GM19025 (cell line): ENCODE measurements around the gene POLRMT.

Experiments
- ATAC-seq: cut with Tn5 transposase; IDR thresholded peaks from one replicate; pipeline ENCODE4 v1.9.1; 2021; ENCODE audit warnings: mild to moderate bottlenecking, low read depth, moderate library complexity; ENCODE audit not compliant: unreplicated experiment

POLRMT gene

DNA sequence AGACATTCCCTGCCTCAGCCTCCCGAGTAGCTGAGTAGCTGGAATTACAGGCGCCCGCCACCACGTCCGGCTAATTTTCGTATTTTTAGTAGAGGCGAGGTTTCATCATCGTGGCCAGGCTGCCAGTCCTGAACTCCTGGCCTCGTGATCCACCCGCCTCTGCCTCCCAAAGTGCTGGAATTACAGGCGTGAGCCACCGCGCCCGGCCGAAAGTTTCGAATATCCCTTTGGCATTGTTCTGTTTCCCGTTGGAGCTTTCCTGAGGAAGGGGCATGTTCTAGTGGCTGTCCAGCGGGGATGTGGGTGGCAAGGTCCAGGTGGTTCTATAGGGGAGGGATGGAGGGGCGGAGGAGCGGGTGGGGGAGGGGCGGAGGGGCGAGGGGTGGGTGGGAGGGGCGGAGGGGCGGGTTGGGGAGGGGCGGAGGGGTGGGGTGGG, 63.1 kb downstream of the POLRMT start:
- ATAC-seq, result no peak

DNA sequence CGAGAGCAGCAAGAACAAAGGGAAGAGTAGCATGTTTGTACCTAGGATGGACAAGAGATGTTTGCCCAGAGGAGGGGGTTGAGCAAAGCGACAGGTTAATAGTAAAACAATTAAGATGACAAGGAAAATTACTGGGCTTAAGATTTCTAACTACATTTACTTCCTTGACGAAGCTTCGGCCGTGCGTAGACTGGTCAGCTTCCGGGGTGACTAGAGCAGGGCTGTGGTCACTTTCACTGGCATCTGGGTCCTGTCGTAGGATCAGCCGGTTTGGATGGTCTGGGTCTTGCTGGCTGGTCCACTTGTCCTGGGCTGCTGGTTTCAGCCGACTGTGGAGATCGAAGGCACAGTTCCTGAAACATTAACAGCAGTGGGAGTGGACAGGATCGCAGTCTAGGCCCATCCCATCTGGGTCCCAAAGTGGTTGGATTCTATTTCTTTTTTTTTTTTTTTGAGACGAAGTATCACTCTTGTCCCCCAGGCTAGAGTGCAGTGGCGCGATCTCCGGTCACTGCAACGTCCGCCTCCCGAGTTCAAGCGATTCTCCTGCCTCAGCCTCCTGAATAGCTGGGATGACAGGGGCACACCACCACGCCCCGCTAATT, 65.9 kb downstream of the POLRMT start:
- ATAC-seq, result no peak
